Measurements from ENCODE around the gene C8A.

Gene C8A

GRCh38 chr1:56910441-56910985 is 55.9 kb downstream of the C8A start:
- H3K27ac ChIP-seq (ENCODE audit: low read depth, low read length): no peak overlapping the region
- H3K9ac ChIP-seq (ENCODE audit: low read length): no peak overlapping the region

DNA sequence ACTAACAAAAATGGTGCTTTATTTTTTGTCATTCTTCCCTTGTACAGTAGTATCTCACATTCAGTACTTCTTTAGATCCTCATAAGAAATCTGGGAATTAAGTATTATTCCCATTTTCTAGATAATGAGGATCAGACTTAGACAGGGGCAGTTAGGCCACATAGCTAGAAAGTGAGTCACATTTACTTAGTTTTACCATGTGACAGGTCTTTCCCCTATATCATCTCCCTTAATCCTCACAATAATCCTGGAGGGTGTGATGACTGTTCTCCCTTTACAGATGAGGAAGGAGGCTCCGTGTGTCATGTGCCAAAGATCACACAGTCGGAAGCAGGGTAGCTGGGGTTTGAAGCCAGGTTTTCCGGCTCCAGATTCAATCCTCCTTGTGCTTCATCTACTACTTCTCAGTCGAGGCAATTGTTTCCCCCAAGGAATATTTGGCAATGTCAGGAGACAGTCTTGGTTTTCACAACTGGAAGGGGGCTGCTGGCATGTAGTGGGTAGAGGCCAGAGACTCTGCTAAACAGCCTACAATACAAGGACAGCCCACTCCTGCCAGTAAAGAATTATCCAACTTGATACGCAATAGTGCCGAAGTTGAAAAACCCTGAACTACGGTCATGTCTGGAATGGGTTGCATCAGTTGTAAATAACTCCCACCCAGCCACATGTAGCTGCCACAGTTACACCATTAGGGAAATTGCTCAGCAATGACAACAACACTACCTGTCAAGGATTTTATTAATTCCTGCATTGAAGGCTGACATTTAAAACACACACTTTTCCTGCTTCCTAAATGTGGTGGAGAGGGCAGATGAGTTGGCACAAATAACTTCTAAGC is 56.7 kb downstream of the C8A start:
- Histone ChIP-seq H3K27ac (ENCODE audit: low read depth, low read length) (no peak overlapping the region), H3K9ac (ENCODE audit: low read length) (no peak overlapping the region), H3K27me3 (ENCODE audit: control insufficient read depth, insufficient read depth, low read length) (no peaks in the 10 kb centered on the region), H3K9me3 (ENCODE audit: control insufficient read depth, insufficient read depth, low read depth, low read length) (no peaks in the 10 kb centered on the region), H3K4me1 (ENCODE audit: control insufficient read depth, insufficient read depth, low read length) (no peaks in the 10 kb centered on the region), H3K36me3 (ENCODE audit: control insufficient read depth, insufficient read depth, low read length) (no peaks in the 10 kb centered on the region), H3K4me3 (ENCODE audit: low read depth, low read length) (no peak overlapping the region)

More at GRCh38 chr1:56910441-56910985, 55.9 kb downstream of the C8A start:
- no peaks in the 10 kb centered on the region for H3K9me3 ChIP-seq (ENCODE audit: control insufficient read depth, insufficient read depth, low read depth, low read length)
- H3K27me3 ChIP-seq (ENCODE audit: control insufficient read depth, insufficient read depth, low read length): no peaks in the 10 kb centered on the region
- no peaks in the 10 kb centered on the region for H3K4me1 ChIP-seq (ENCODE audit: control insufficient read depth, insufficient read depth, low read length)
- no peak overlapping the region for H3K4me3 ChIP-seq (ENCODE audit: low read depth, low read length)
- H3K36me3 ChIP-seq (ENCODE audit: control insufficient read depth, insufficient read depth, low read length): no peaks in the 10 kb centered on the region

GRCh38 chr1:56912325-56912724 is 57.7 kb downstream of the C8A start:
- Histone ChIP-seq H3K27me3 (ENCODE audit: control insufficient read depth, insufficient read depth, low read length) (no peaks in the 10 kb centered on the region), H3K9me3 (ENCODE audit: control insufficient read depth, insufficient read depth, low read depth, low read length) (no peaks in the 10 kb centered on the region), H3K4me3 (ENCODE audit: low read depth, low read length) (no peak overlapping the region), H3K9ac (ENCODE audit: low read length) (no peak overlapping the region), H3K4me1 (ENCODE audit: control insufficient read depth, insufficient read depth, low read length) (no peaks in the 10 kb centered on the region), H3K36me3 (ENCODE audit: control insufficient read depth, insufficient read depth, low read length) (no peaks in the 10 kb centered on the region), H3K27ac (ENCODE audit: low read depth, low read length) (no peak overlapping the region)

DNA sequence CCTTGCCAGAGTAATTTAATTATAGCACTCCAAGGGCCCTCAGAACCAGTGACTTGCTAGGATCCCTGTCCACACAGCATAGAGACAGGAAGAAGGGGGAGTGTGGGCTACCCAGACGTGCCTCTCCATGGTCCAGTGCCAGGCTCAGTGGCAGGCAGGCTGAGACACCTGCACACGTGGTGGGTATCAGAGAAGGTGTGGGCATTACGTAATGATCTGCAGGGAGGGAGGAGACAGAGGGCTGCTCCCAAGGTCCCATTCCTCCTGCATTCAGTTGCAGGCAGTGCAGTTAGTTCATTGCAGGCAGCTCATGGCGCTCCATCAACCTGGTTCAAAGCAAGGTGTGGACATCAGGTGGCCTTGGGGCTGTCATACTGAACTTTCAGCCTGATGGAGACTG is 61.4 kb downstream of the C8A start:
- Histone ChIP-seq H3K27me3 (ENCODE audit: control insufficient read depth, insufficient read depth, low read length) (no peaks in the 10 kb centered on the region), H3K27ac (ENCODE audit: low read depth, low read length) (no peak overlapping the region), H3K36me3 (ENCODE audit: control insufficient read depth, insufficient read depth, low read length) (no peaks in the 10 kb centered on the region), H3K9ac (ENCODE audit: low read length) (no peak overlapping the region), H3K9me3 (ENCODE audit: control insufficient read depth, insufficient read depth, low read depth, low read length) (no peaks in the 10 kb centered on the region), H3K4me1 (ENCODE audit: control insufficient read depth, insufficient read depth, low read length) (no peaks in the 10 kb centered on the region), H3K4me3 (ENCODE audit: low read depth, low read length) (no peak overlapping the region)

DNA sequence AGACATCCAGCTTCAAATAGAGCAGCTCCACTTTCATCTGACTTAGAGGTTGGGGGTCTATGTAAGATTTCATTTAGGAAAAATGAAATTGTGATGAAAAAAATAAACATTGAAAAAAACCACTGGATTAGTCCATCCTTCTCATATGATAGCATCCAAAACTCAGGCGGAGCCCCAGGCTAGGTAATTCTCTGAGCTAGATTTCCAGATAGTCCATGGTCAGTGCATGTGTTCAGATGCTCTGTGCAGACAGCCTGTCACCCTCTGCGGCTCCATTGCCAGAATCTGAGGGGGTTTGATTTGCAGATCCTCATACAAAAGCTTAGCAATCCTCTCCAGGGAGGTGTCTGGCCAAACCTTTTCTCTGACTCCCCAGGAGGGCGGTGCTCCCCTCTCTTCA is 62.0 kb downstream of the C8A start:
- no peak overlapping the region for H3K27ac ChIP-seq (ENCODE audit: low read depth, low read length)
- no peaks in the 10 kb centered on the region for H3K36me3 ChIP-seq (ENCODE audit: control insufficient read depth, insufficient read depth, low read length)
- H3K4me1 ChIP-seq (ENCODE audit: control insufficient read depth, insufficient read depth, low read length): no peaks in the 10 kb centered on the region
- no peaks in the 10 kb centered on the region for H3K9me3 ChIP-seq (ENCODE audit: control insufficient read depth, insufficient read depth, low read depth, low read length)
- H3K4me3 ChIP-seq (ENCODE audit: low read depth, low read length): no peak overlapping the region
- no peaks in the 10 kb centered on the region for H3K27me3 ChIP-seq (ENCODE audit: control insufficient read depth, insufficient read depth, low read length)
- no peak overlapping the region for H3K9ac ChIP-seq (ENCODE audit: low read length)

GRCh38 chr1:56917356-56917755 is 62.8 kb downstream of the C8A start:
- Histone ChIP-seq H3K4me1 (ENCODE audit: control insufficient read depth, insufficient read depth, low read length) (no peaks in the 10 kb centered on the region), H3K4me3 (ENCODE audit: low read depth, low read length) (no peak overlapping the region), H3K27me3 (ENCODE audit: control insufficient read depth, insufficient read depth, low read length) (no peaks in the 10 kb centered on the region), H3K9ac (ENCODE audit: low read length) (no peak overlapping the region), H3K9me3 (ENCODE audit: control insufficient read depth, insufficient read depth, low read depth, low read length) (no peaks in the 10 kb centered on the region), H3K36me3 (ENCODE audit: control insufficient read depth, insufficient read depth, low read length) (no peaks in the 10 kb centered on the region), H3K27ac (ENCODE audit: low read depth, low read length) (no peak overlapping the region)

- Histone ChIP-seq H3K27me3 (ENCODE audit: control insufficient read depth, insufficient read depth, low read length) (no peaks in the 10 kb centered on the region), H3K36me3 (ENCODE audit: control insufficient read depth, insufficient read depth, low read length) (no peaks in the 10 kb centered on the region), H3K9me3 (ENCODE audit: control insufficient read depth, insufficient read depth, low read depth, low read length) (no peaks in the 10 kb centered on the region), H3K9ac (ENCODE audit: low read length) (no peak overlapping the region), H3K4me1 (ENCODE audit: control insufficient read depth, insufficient read depth, low read length) (no peaks in the 10 kb centered on the region), H3K27ac (ENCODE audit: low read depth, low read length) (no peak overlapping the region), H3K4me3 (ENCODE audit: low read depth, low read length) (no peak overlapping the region)
Measured at GRCh38 chr1:56920591-56921001, 66.0 kb downstream of the C8A start.

GRCh38 chr1:56921479-56921878 is 66.9 kb downstream of the C8A start:
- Histone ChIP-seq H3K4me1 (ENCODE audit: control insufficient read depth, insufficient read depth, low read length) (no peaks in the 10 kb centered on the region), H3K36me3 (ENCODE audit: control insufficient read depth, insufficient read depth, low read length) (no peaks in the 10 kb centered on the region), H3K9me3 (ENCODE audit: control insufficient read depth, insufficient read depth, low read depth, low read length) (no peaks in the 10 kb centered on the region), H3K27ac (ENCODE audit: low read depth, low read length) (no peak overlapping the region), H3K4me3 (ENCODE audit: low read depth, low read length) (no peak overlapping the region), H3K9ac (ENCODE audit: low read length) (no peak overlapping the region), H3K27me3 (ENCODE audit: control insufficient read depth, insufficient read depth, low read length) (no peaks in the 10 kb centered on the region)

- H3K27me3 ChIP-seq (ENCODE audit: control insufficient read depth, insufficient read depth, low read length): no peaks in the 10 kb centered on the region
- H3K4me3 ChIP-seq (ENCODE audit: low read depth, low read length): no peak overlapping the region
- H3K9ac ChIP-seq (ENCODE audit: low read length): no peak overlapping the region
- H3K9me3 ChIP-seq (ENCODE audit: control insufficient read depth, insufficient read depth, low read depth, low read length): no peaks in the 10 kb centered on the region
- no peaks in the 10 kb centered on the region for H3K36me3 ChIP-seq (ENCODE audit: control insufficient read depth, insufficient read depth, low read length)
- no peak overlapping the region for H3K27ac ChIP-seq (ENCODE audit: low read depth, low read length)
- H3K4me1 ChIP-seq (ENCODE audit: control insufficient read depth, insufficient read depth, low read length): no peaks in the 10 kb centered on the region
Measured at GRCh38 chr1:56922070-56922469, 67.5 kb downstream of the C8A start.

GRCh38 chr1:56922507-56922906 is 67.9 kb downstream of the C8A start:
- no peaks in the 10 kb centered on the region for H3K36me3 ChIP-seq (ENCODE audit: control insufficient read depth, insufficient read depth, low read length)
- no peaks in the 10 kb centered on the region for H3K9me3 ChIP-seq (ENCODE audit: control insufficient read depth, insufficient read depth, low read depth, low read length)
- no peak overlapping the region for H3K27ac ChIP-seq (ENCODE audit: low read depth, low read length)
- no peaks in the 10 kb centered on the region for H3K4me1 ChIP-seq (ENCODE audit: control insufficient read depth, insufficient read depth, low read length)
- no peaks in the 10 kb centered on the region for H3K27me3 ChIP-seq (ENCODE audit: control insufficient read depth, insufficient read depth, low read length)
- H3K4me3 ChIP-seq (ENCODE audit: low read depth, low read length): no peak overlapping the region
- H3K9ac ChIP-seq (ENCODE audit: low read length): no peak overlapping the region

DNA sequence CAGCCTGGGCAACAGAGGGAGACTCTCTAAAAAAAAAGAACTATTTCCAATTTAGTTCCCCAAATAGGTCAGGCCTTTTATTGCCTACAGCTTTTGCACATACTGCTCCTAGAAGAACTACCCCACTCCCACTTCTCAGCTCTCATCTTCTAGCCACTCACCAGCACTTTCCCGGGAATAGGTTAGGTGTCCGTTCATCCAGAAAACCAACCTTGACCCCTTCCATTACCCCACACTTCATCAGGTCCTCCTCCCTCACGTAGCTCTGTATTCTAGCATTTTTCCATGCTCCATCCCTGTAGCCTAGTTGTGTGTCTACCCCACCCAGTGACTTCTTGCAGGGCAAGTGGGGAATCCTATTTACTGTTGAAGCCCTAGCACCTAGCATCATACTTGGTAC is 68.6 kb downstream of the C8A start:
- H3K36me3 ChIP-seq (ENCODE audit: control insufficient read depth, insufficient read depth, low read length): no peaks in the 10 kb centered on the region
- no peaks in the 10 kb centered on the region for H3K9me3 ChIP-seq (ENCODE audit: control insufficient read depth, insufficient read depth, low read depth, low read length)
- H3K4me1 ChIP-seq (ENCODE audit: control insufficient read depth, insufficient read depth, low read length): no peaks in the 10 kb centered on the region
- H3K27me3 ChIP-seq (ENCODE audit: control insufficient read depth, insufficient read depth, low read length): no peaks in the 10 kb centered on the region
- H3K9ac ChIP-seq (ENCODE audit: low read length): no peak overlapping the region
- no peak overlapping the region for H3K4me3 ChIP-seq (ENCODE audit: low read depth, low read length)
- no peak overlapping the region for H3K27ac ChIP-seq (ENCODE audit: low read depth, low read length)
